Ovary (tissue), 9 donors: ENCODE data around the gene CADM2. TPM values are rescaled to one million over a fixed set of nuclear protein-coding genes. Genes with fewer than 3 reads are reported as not detected.
"Not testable (repeated sequence)": the region's sequence is repeated elsewhere in the genome, so short reads cannot be mapped to it uniquely, and the experiment has no call there.

Experiments
- DNase-seq, 5 donors: peaks; one replicate each; pipeline ENCODE4 v3.0.0-alpha.2; 2019 to 2020
- H3K27ac ChIP-seq, 2 donors: fragments of 200-600 bp; one replicate each; pipeline versions ENCODE4 v1.5.1 to v1.8.0; 2019 to 2022
- H3K27me3 ChIP-seq: fragments of 200-600 bp; one replicate; pipeline ENCODE4 v1.8.0; 2022
- H3K36me3 ChIP-seq: fragments of 200-600 bp; sonication (generic); one replicate; pipeline ENCODE4 v1.5.1; 2019
- H3K4me1 ChIP-seq: one replicate; pipeline ENCODE4 v1.8.1; 2013; ENCODE audit warnings: mild to moderate bottlenecking, moderate library complexity; ENCODE audit not compliant: insufficient read depth
- H3K4me3 ChIP-seq: fragments of 200-600 bp; sonication (generic); one replicate; pipeline ENCODE4 v1.5.1; 2017
- H3K9me3 ChIP-seq, 2 donors: fragments of 200-600 bp in 1 of 2; sonication (generic) in 1 of 2; one replicate each; pipeline versions ENCODE4 v1.5.1 to v1.8.1; 2013 to 2019; ENCODE audit warnings: mild to moderate bottlenecking in 1 of 2, moderate library complexity in 1 of 2
- EP300 ChIP-seq: sonication (generic); formaldehyde crosslinking; IDR thresholded peaks from one replicate; pipeline ENCODE4 v1.6.1; 2017; ENCODE audit warnings: antibody characterized with exemption
- POLR2A ChIP-seq: fragments of 450-650 bp; IDR thresholded peaks from one replicate; pipeline ENCODE4 v1.6.1; 2017; ENCODE audit warnings: antibody characterized with exemption, mild to moderate bottlenecking, moderate library complexity
- WGBS, 3 donors: extraction: QIAGEN DNeasy Blood & Tissue Kit in 1 of 3; methylation state at CpG; one replicate each; pipeline versions ENCODE4 v1.1.5 to v1.1.7; 2013 to 2017; 5-methylcytosine and 5-hydroxymethylcytosine counted together
- intact Hi-C, 4 donors: fragments of 100-400 bp; cut with DNase I; formaldehyde crosslinking; loops; one replicate each; pipeline versions ENCODE4 v1.11.0 to v1.15.1; 2022 to 2023
- polyA plus RNA-seq, 2 donors: library from polyadenylated mRNA; stranded (reverse); fragments of 200-250 nt in 1 of 2; fragments of 350-450 nt in 1 of 2; fragmentation: Illumina TruSeq in 1 of 2; extraction: RNeasy Lipid Tissue Mini Kit (QIAGEN cat#74804) in 1 of 2; gene quantifications; one replicate each; pipeline ENCODE4 v1.2.3, GENCODE V29; 2013 to 2014
- total RNA-seq, 7 donors: library from RNA; depleted of rRNA in 2 of 7; stranded (reverse); fragments of >200 nt in 2 of 7; fragmentation: NEBNext Ultra II Directional in 3 of 7; extraction: Animal tissue kit (Norgen Biotek cat#: 25700) in 3 of 7; gene quantifications; one replicate each; pipeline versions ENCODE4 v1.1.0 to v1.2.4, GENCODE V29; 2016 to 2023
- TF ChIP-seq, protein P1 (sequence below), 3 donors: fragments of 450-650 bp in 2 of 3; fragments of 200-600 bp in 1 of 3; IDR thresholded peaks; one replicate each; pipeline versions ENCODE4 v1.5.1 to v1.8.0; 2016 to 2022; ENCODE audit warnings: antibody characterized with exemption in 3 of 3, mild to moderate bottlenecking in 1 of 3
- donor health status: DM: no; HTN: no; CAD: no; lungs with moderate emphysema.
- donor health status: DM: no; HTN: no; CAD: no.
- donor health status: Bipolar disorder and iron deficiency.
- donor health status: DM: yes; HTN: yes; CAD: no.
- donor health status: DM: no; HTN: no; CAD: no.
- donor health status: DM: yes; HTN: yes; CAD: no.

Gene CADM2
- total and polyA plus RNA-seq, 9 donors = 0.20 to 1.9 (median 0.69) TPM

DNA sequence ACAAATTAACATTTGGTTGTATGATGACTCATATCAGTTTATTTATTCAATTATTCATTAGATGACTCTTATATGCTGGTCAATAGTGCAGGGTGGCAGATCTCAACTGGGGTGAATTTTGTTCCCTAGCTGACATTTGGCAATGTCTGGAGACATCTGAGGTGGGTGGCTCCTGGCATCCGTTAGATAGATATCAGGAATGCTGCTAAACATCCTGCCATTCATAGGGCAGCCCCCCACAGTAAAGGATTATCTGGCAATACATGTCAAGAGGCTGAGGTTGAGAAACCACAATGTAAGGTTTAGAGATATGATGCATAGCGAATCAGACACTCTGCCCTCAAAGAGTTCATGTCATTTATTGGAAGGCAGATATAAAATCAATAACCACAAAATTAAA, 719.9 kb downstream of the CADM2 start:
- no peaks in the 10 kb centered on the region for H3K27me3 ChIP-seq
- H3K9me3 ChIP-seq = no peaks in the 10 kb centered on the region
- H3K36me3 ChIP-seq = no peaks in the 10 kb centered on the region
- WGBS, 3 donors = 69 to 89% (median 84%) methylated on average over 2 of the region's 2 CpGs
- no peak for TF ChIP-seq EP300
- no peak for DNase-seq
- H3K27ac ChIP-seq = no peak overlapping the region
- no peaks in the 10 kb centered on the region for H3K4me1 ChIP-seq
- H3K4me3 ChIP-seq = no peak overlapping the region
- intact Hi-C loops = no loop called here

DNA sequence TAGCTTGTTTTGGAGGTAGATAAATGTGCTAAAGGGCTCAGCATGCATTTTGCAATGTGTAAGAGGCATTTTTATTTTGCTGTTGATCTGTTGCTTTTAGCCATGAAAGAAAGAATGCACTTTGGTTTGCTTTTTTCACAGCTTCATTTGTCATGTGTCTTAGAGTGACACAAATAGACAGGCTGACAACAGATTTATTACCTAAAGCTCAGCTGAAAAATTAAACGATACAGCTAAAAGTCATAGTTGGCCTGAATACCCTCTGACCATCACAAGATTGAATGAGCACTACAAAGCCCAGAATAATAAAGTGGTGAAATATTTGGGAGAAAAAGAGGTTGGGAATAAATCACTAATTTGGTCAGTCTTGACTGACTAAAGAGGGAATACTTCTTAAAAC, 723.1 kb downstream of the CADM2 start:
- 55 to 63% (median 56%) methylated on average over 1 of the region's 1 CpG for WGBS, 3 donors
- intact Hi-C loops = no loop called here
- no peaks in the 10 kb centered on the region for H3K36me3 ChIP-seq
- H3K27ac ChIP-seq = no peak overlapping the region
- no peak overlapping the region for H3K4me3 ChIP-seq
- H3K4me1 ChIP-seq = no peaks in the 10 kb centered on the region
- DNase-seq = no peak
- H3K9me3 ChIP-seq = no peaks in the 10 kb centered on the region
- no peaks in the 10 kb centered on the region for H3K27me3 ChIP-seq
- no peak for TF ChIP-seq POLR2A
- TF ChIP-seq EP300 = no peak
- TF ChIP-seq, protein P1, sequence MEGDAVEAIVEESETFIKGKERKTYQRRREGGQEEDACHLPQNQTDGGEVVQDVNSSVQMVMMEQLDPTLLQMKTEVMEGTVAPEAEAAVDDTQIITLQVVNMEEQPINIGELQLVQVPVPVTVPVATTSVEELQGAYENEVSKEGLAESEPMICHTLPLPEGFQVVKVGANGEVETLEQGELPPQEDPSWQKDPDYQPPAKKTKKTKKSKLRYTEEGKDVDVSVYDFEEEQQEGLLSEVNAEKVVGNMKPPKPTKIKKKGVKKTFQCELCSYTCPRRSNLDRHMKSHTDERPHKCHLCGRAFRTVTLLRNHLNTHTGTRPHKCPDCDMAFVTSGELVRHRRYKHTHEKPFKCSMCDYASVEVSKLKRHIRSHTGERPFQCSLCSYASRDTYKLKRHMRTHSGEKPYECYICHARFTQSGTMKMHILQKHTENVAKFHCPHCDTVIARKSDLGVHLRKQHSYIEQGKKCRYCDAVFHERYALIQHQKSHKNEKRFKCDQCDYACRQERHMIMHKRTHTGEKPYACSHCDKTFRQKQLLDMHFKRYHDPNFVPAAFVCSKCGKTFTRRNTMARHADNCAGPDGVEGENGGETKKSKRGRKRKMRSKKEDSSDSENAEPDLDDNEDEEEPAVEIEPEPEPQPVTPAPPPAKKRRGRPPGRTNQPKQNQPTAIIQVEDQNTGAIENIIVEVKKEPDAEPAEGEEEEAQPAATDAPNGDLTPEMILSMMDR (IDR thresholded peaks at IDR 0.05) = no peak

DNA sequence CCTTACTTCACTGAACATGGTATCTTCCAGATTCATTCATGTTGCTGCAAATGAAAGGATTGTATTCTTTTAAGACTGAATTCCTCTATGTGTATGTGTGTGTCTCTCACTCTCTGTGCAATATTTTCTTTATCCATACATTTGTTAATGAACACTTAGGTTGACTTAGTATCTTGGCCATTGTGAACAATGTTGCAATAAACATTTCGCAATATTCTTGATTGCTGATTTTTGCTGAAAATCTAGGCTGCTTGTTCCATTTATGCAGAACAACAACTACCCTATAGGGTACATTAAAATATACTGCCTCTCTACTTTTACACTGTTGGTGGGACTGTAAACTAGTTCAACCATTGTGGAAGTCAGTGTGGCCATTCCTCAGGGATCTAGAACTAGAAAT, 732.4 kb downstream of the CADM2 start:
- Histone ChIP-seq H3K4me1 (no peaks in the 10 kb centered on the region), H3K4me3 (no peak overlapping the region), H3K27ac (no peak overlapping the region), H3K9me3 (no peaks in the 10 kb centered on the region), H3K27me3 (no peaks in the 10 kb centered on the region), H3K36me3 (no peaks in the 10 kb centered on the region)
- WGBS, 3 donors = 95 to 100% (median 98%) methylated on average over 1 of the region's 1 CpG
- intact Hi-C loops = no loop called here
- no peak for DNase-seq
- TF ChIP-seq EP300 (no peak), POLR2A (no peak)
- TF ChIP-seq, protein P1 (IDR thresholded peaks at IDR 0.05) = no peak

DNA sequence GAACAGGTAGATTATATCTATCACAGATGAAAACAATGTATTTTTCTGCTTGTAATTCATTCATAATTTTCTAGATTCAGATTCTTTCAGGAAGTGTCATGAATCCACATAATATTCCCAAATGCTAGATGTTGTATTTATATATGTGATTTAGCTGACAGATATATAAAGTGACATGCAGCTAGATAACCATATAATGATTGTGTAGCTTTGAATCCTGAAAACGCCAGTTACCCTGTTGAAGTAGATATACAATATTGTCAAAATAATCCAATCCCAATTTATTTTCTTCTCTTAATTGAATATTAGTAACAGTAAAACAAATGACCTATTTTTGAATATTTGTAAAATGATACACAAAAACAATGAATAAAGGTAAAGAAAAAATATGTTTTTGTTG, 738.4 kb downstream of the CADM2 start:
- 78 to 92% (median 88%) methylated on average over 1 of the region's 1 CpG for WGBS, 3 donors
- Histone ChIP-seq H3K27me3 (no peaks in the 10 kb centered on the region), H3K4me3 (no peak overlapping the region), H3K36me3 (no peaks in the 10 kb centered on the region), H3K9me3 (no peaks in the 10 kb centered on the region), H3K27ac (no peak overlapping the region), H3K4me1 (no peaks in the 10 kb centered on the region)
- DNase-seq = no peak
- intact Hi-C loops = no loop called here
- no peak for TF ChIP-seq POLR2A
- no peak for TF ChIP-seq EP300
- TF ChIP-seq, protein P1 (IDR thresholded peaks at IDR 0.05) = no peak

DNA sequence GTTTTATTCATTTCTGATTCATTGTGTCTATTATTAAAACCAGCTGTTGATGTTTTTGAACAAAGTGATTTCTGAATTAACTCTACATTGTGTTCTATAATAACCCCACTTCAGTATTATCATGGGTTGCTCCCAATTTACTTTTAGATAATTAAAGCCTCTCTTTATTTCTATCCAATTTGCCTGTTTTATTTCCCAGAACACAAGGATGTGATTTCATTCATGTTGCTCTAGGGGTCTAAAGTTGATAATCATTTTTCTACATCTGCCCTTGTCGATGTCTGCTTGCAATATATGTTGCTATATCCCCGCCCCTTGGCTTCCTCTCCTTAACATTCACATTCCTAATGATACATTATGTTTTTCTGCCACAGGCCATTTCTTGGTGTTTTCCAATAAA, 747.3 kb downstream of the CADM2 start:
- 86 to 89% (median 88%) methylated on average over 2 of the region's 2 CpGs for WGBS, 3 donors
- Histone ChIP-seq H3K36me3 (no peaks in the 10 kb centered on the region), H3K27me3 (no peaks in the 10 kb centered on the region), H3K27ac (no peak overlapping the region), H3K4me3 (no peak overlapping the region), H3K4me1 (no peaks in the 10 kb centered on the region), H3K9me3 (no peaks in the 10 kb centered on the region)
- DNase-seq = no peak
- intact Hi-C loops = no loop called here
- TF ChIP-seq, protein P1 (IDR thresholded peaks at IDR 0.05) = no peak
- TF ChIP-seq EP300 (no peak), POLR2A (no peak)

- 91 to 94% (median 94%) methylated on average over 1 of the region's 1 CpG for WGBS, 3 donors
- intact Hi-C loops, DNase-seq, H3K9me3 ChIP-seq, H3K4me3 ChIP-seq, H3K4me1 ChIP-seq, H3K27ac ChIP-seq, H3K27me3 ChIP-seq, H3K36me3 ChIP-seq: not testable (repeated sequence)
Measured at GRCh38 chr3:85708325-85708724, 749.5 kb downstream of the CADM2 start.
